Ovary (tissue), 3 donors: Measurements from ENCODE around the gene RARS2.

ENCODE experiments used
- CTCF ChIP-seq, 3 donors: fragments of 450-650 bp in 2 of 3; fragments of 200-600 bp in 1 of 3; IDR thresholded peaks; one replicate each; pipeline versions ENCODE4 v1.5.1 to v1.8.0; 2016 to 2022; ENCODE audit warnings: antibody characterized with exemption in 3 of 3, mild to moderate bottlenecking in 1 of 3
- POLR2A ChIP-seq: fragments of 450-650 bp; IDR thresholded peaks from one replicate; pipeline ENCODE4 v1.6.1; 2017; ENCODE audit warnings: antibody characterized with exemption, mild to moderate bottlenecking, moderate library complexity
- donor health status: DM: no; HTN: no; CAD: no.

GRCh38 chr6:87501809-87502572, 87.8 kb downstream of the RARS2 start:
- TF ChIP-seq CTCF (IDR thresholded peaks at IDR 0.05): no peak
- no peak for TF ChIP-seq POLR2A
